Measurements from ENCODE around the gene SPEF2.

- TF ChIP-seq POLR2A (IDR thresholded peaks at IDR 0.05; ENCODE audit: low read depth, low read length) (no peak), POLR2AphosphoS5 (IDR thresholded peaks at IDR 0.05; ENCODE audit: low read depth, low read length) (no peak), TAF1 (IDR thresholded peaks at IDR 0.05; ENCODE audit: borderline replicate concordance, low read depth, low read length) (no peak)
Observed at GRCh38 chr5:35736280-35736679, 118.6 kb downstream of the SPEF2 start.

Data from GM12892 (cell line).